BLaER1 (cell line): ENCODE results near the gene LNX2.

Experiments used
- H3K27ac ChIP-seq: shearing (Covaris generic); formaldehyde crosslinking; 2 replicates; pipeline ENCODE4 v1.8.1; 2022
- H3K27me3 ChIP-seq: shearing (Covaris generic); formaldehyde crosslinking; 2 replicates; pipeline ENCODE4 v1.8.1; 2022
- H3K36me3 ChIP-seq: shearing (Covaris generic); formaldehyde crosslinking; 2 replicates; pipeline ENCODE4 v1.8.1; 2022
- H3K4me1 ChIP-seq: shearing (Covaris generic); formaldehyde crosslinking; 2 replicates; pipeline ENCODE4 v1.8.1; 2022
- H3K4me2 ChIP-seq: shearing (Covaris generic); formaldehyde crosslinking; 2 replicates; pipeline ENCODE4 v1.8.1; 2022
- H3K4me3 ChIP-seq: shearing (Covaris generic); formaldehyde crosslinking; 2 replicates; pipeline ENCODE4 v1.8.1; 2022
- H3K9ac ChIP-seq: shearing (Covaris generic); formaldehyde crosslinking; 2 replicates; pipeline ENCODE4 v1.8.1; 2022
- H3K9me3 ChIP-seq: shearing (Covaris generic); formaldehyde crosslinking; 2 replicates; pipeline ENCODE4 v1.8.1; 2022
- H4K20me1 ChIP-seq: shearing (Covaris generic); formaldehyde crosslinking; 2 replicates; pipeline ENCODE4 v1.8.1; 2022
- Cebpa-rat ChIP-seq: shearing (Covaris generic); IDR thresholded peaks from 2 replicates; pipeline ENCODE4 v1.8.1; 2022

The LNX2 gene

DNA sequence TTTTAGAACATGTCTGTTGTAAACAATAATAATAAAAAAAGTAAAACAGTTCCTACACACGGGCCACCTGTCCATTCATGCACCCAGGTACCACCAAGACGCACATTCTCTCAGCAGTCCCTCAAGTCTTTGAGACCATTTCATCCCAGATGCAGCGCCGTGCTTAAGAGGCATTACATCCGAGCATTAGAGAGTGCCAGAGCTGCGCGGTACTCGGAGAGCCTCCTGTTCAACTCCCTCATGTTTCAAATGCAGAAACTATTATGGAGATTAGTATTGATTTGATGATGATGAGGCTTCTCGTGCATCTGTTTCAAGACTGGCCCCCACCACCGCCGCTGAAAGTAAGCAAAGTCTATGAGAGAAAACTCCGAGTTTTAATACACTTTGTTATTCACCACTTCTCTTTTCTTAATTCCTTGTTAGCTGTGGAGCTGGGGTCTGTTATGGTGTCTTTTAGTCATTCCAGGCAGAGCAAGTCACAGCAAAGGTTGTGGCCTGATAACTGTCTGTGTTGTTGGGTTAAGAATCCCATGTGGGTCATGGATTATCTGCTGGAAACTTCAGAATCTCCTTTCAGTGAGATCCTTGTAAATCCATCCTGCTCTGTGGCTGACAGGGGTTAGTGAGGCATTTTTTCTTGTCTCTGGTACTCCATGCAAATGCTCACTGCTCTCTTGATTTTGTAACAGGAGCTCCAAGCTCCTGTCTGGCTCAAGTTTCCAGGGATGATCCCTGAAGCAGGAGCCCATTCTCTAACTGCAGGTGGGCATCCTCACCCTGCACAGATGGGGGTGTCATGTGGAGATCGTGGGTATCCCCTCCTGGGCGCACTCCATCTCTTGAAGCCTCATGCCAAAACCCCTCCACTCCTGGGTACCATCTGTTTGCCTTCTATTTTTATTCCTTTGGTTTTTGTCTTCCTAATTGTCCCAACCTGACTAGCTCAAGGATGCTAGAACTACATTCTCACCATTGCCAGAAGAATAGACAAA is 95.1 kb downstream of the LNX2 start:
- Histone ChIP-seq H4K20me1 (no peaks in the 10 kb centered on the region), H3K36me3 (no peaks in the 10 kb centered on the region), H3K9me3 (no peaks in the 10 kb centered on the region), H3K4me1 (peaks cover 29% of the 10 kb centered on the region), H3K9ac (no peak overlapping the region), H3K27me3 (no peaks in the 10 kb centered on the region), H3K4me2 (no peak overlapping the region), H3K4me3 (no peak overlapping the region), H3K27ac (no peak overlapping the region)
- TF ChIP-seq Cebpa-rat, result no peak

DNA sequence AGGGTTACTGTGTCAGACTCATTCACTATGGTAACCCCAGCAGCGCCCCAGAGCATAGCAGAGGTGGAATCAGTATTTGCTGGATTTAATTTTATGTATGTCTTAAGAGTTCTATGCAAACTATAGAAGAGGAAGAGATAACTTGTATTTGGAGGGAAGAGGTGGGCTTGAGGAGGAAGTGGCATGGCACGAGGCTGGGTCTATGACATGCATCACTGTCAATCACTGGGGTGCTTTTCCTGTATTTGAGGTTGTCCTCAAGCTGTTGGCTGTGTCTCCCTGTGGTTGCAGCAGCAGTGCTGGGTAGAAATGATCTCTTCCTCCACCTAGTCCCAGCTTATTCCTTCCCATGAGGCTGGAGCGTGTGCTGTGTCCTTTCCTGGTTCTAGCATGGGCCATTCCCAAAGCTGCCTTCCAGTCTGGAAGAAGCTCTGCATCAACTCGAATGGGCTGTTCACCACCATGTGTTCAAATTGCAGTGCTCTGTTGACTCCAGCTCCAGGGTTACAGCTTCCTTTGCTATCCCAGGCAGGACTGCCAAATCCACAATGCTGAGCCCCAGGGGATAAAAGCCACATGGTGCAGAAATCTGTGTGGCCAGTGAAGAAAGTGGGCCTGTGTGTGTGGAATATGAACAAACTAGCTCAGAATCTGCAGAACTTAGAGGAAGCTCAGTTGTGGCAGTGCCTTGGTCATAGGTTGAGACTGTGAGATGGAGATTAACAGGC is 96.8 kb downstream of the LNX2 start:
- no peak overlapping the region for H3K4me3 ChIP-seq
- no peak overlapping the region for H3K9ac ChIP-seq
- H3K4me2 ChIP-seq, result peak overlapping the region; percentile 57
- peaks cover 13% of the 10 kb centered on the region for H3K4me1 ChIP-seq
- H3K27me3 ChIP-seq, result no peaks in the 10 kb centered on the region
- no peak overlapping the region for H3K27ac ChIP-seq
- no peaks in the 10 kb centered on the region for H4K20me1 ChIP-seq
- TF ChIP-seq Cebpa-rat, result no peak
- no peaks in the 10 kb centered on the region for H3K36me3 ChIP-seq
- H3K9me3 ChIP-seq, result no peaks in the 10 kb centered on the region

- TF ChIP-seq Cebpa-rat, result no peak
- no peak overlapping the region for H3K9ac ChIP-seq
- no peaks in the 10 kb centered on the region for H3K36me3 ChIP-seq
- H3K9me3 ChIP-seq, result no peaks in the 10 kb centered on the region
- no peak overlapping the region for H3K4me3 ChIP-seq
- H3K4me1 ChIP-seq, result peaks cover 13% of the 10 kb centered on the region
- H4K20me1 ChIP-seq, result no peaks in the 10 kb centered on the region
- H3K4me2 ChIP-seq, result peak overlapping the region; percentile 57; the same call in 1 of the 2 replicates
- H3K27me3 ChIP-seq, result no peaks in the 10 kb centered on the region
- no peak overlapping the region for H3K27ac ChIP-seq
Measured at GRCh38 chr13:27522847-27523246, 97.5 kb downstream of the LNX2 start.

- H3K4me1 ChIP-seq, result no peaks in the 10 kb centered on the region
- H3K36me3 ChIP-seq, result no peaks in the 10 kb centered on the region
- no peak overlapping the region for H3K4me2 ChIP-seq
- no peak for TF ChIP-seq Cebpa-rat
- H3K9me3 ChIP-seq, result no peaks in the 10 kb centered on the region
- no peak overlapping the region for H3K4me3 ChIP-seq
- no peaks in the 10 kb centered on the region for H4K20me1 ChIP-seq
- no peak overlapping the region for H3K9ac ChIP-seq
- no peak overlapping the region for H3K27ac ChIP-seq
- H3K27me3 ChIP-seq, result no peaks in the 10 kb centered on the region
Measured at GRCh38 chr13:27516103-27516502, 104.2 kb downstream of the LNX2 start.

DNA sequence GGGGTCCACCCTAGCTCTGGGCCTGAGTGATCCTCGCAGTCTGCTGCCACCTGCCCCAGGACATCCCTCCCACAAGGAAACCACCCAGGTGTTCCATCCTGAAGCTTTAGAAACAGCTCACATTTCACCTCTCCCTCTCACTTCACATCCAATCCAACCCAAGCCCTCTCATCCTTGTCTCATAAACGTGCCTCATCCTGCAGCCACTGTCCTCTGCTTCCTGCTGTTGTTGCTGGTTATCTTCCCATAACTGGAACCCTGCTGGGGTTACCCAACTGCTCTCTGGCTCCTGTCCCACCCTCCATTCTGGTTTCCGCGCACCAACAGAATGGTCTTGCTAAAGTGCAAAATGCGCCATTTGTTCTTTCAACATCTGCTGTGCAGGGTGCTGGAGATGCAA is 110.2 kb downstream of the LNX2 start:
- Histone ChIP-seq H4K20me1 (no peaks in the 10 kb centered on the region), H3K9me3 (no peaks in the 10 kb centered on the region), H3K27me3 (no peaks in the 10 kb centered on the region), H3K36me3 (no peaks in the 10 kb centered on the region), H3K4me2 (no peak overlapping the region), H3K4me3 (no peak overlapping the region), H3K4me1 (no peaks in the 10 kb centered on the region), H3K27ac (no peak overlapping the region), H3K9ac (no peak overlapping the region)
- no peak for TF ChIP-seq Cebpa-rat

DNA sequence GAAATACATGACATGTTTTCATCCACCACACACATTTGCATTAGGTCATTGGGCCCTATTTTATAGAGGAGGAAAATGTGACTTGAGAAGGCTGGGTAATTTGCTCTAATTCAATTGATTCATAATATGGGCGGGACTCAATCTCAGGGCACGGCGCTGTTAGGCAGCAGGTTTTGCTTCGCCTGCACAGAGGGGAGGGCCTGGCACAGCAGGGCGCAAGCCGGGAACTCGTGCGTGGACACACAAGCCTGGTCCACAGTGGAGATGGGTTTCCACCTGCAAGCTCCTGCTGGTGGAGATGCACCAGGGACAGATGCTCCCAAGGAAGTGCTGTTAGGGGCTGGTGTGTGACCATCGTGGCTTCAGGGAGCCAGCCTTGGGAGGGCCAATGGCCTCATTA is 111.5 kb downstream of the LNX2 start:
- Histone ChIP-seq H3K27me3 (no peaks in the 10 kb centered on the region), H3K27ac (no peak overlapping the region), H3K36me3 (no peaks in the 10 kb centered on the region)

DNA sequence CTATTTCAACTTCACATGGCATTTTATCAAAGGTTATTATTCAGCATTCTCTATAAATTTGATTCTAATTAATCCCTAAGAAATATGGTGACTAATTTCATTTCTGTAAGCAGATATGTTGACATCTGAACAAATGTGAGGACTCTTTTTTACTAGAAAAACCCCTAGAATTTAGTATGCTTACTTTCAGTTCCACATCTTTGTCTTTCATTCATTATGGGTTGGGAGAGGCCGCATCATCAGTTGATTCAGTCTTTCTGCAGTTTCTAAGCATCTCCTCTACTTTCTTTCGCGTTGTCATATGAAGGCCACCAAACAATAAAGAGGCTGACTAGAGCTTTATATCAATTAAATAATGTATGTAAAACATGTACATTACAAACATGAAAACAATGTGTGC is 114.5 kb downstream of the LNX2 start:
- TF ChIP-seq Cebpa-rat, result no peak
- Histone ChIP-seq H3K4me3 (no peak overlapping the region), H3K27me3 (no peaks in the 10 kb centered on the region), H3K4me1 (no peaks in the 10 kb centered on the region), H3K9me3 (no peaks in the 10 kb centered on the region), H3K36me3 (no peaks in the 10 kb centered on the region), H3K4me2 (no peak overlapping the region), H3K9ac (no peak overlapping the region), H3K27ac (no peak overlapping the region), H4K20me1 (no peaks in the 10 kb centered on the region)

More for the DNA sequence above, 111.5 kb downstream of the LNX2 start:
- H4K20me1 ChIP-seq, result no peaks in the 10 kb centered on the region
- no peak overlapping the region for H3K4me3 ChIP-seq
- H3K9me3 ChIP-seq, result no peaks in the 10 kb centered on the region
- no peak overlapping the region for H3K4me2 ChIP-seq
- no peak overlapping the region for H3K9ac ChIP-seq
- H3K4me1 ChIP-seq, result no peaks in the 10 kb centered on the region
- TF ChIP-seq Cebpa-rat, result no peak

DNA sequence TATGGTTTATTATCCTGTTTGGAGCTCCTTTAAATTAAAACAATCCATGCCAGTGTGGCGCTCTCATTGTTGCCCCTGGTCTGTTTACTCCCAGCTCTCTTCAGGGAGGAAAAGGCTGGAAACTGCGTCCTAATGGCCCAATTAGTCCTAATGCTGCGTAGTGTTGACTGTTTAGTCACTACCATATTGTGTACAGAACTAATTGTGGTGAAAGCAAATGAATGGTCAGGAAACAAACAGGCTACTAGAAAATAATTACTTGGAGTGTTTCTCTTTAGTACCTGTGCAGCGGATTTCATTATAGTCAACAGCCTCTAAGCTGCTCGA is 115.5 kb downstream of the LNX2 start:
- Histone ChIP-seq H3K27me3 (no peaks in the 10 kb centered on the region), H3K36me3 (no peaks in the 10 kb centered on the region), H3K9ac (no peak overlapping the region), H3K27ac (no peak overlapping the region), H3K9me3 (no peaks in the 10 kb centered on the region), H3K4me3 (no peak overlapping the region), H3K4me1 (no peaks in the 10 kb centered on the region), H4K20me1 (no peaks in the 10 kb centered on the region), H3K4me2 (no peak overlapping the region)
- TF ChIP-seq Cebpa-rat, result no peak

DNA sequence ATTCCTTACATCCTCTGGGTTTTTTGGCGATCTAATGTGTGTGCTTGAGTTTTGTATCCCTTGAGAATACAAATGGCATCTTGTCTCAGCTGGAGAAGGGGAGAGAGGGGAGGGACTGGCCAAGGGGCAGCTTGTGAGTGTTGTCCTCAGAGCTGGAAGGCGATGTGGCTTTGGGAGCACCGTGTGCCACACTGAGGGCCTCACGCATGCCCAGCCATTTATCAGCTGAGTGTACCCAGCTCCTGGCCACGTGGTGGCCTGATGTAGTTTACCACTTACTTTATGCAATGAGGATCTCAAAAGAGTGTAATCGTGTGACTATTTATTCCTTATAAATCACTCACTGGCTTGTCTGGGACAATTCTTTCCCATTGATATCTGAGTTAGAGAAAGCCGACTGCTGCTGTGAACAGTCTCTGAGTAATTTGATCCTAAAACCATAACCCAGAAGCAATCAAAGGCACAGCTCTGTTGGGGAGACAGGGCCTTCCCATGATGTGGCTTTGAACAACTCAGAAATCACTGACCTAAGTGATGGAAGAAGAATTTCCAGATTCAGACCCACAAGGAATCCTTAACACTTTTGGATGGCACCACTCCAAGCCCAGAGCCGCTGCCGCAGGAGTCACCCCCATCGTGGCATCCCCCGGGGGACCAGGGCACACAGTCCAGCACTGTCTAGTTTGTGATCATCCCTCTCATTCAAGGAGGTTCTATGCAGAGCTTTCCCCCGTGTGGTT is 116.0 kb downstream of the LNX2 start:
- no peaks in the 10 kb centered on the region for H3K27me3 ChIP-seq

More for the DNA sequence above, 116.0 kb downstream of the LNX2 start:
- TF ChIP-seq Cebpa-rat, result no peak
- Histone ChIP-seq H3K4me3 (no peak overlapping the region), H4K20me1 (no peaks in the 10 kb centered on the region), H3K36me3 (no peaks in the 10 kb centered on the region), H3K9ac (no peak overlapping the region), H3K9me3 (no peaks in the 10 kb centered on the region), H3K4me2 (no peak overlapping the region), H3K4me1 (no peaks in the 10 kb centered on the region), H3K27ac (no peak overlapping the region)
